Breast epithelium (tissue), 4 donors: ENCODE data around the gene TRMT6. TPM values are rescaled to one million over a fixed set of nuclear protein-coding genes. Genes with fewer than 3 reads are reported as not detected.

Experiments
- DNase-seq, 2 donors: peaks; one replicate each; pipeline ENCODE4 v3.0.0-alpha.2; 2019; ENCODE audit warnings: low spot score in 2 of 2
- H3K27ac ChIP-seq, 2 donors: fragments of 200-600 bp; sonication (generic) in 1 of 2; one replicate each; pipeline ENCODE4 v1.5.1; 2016 to 2019; ENCODE audit warnings: mild to moderate bottlenecking in 1 of 2
- H3K27me3 ChIP-seq, 2 donors: fragments of 200-600 bp; sonication (generic) in 1 of 2; one replicate each; pipeline versions ENCODE4 v1.5.1 to v1.6.0; 2017 to 2019; ENCODE audit warnings: control low read depth in 1 of 2, mild to moderate bottlenecking in 1 of 2
- H3K36me3 ChIP-seq: fragments of 200-600 bp; one replicate; pipeline ENCODE4 v1.5.1; 2019
- H3K4me1 ChIP-seq, 2 donors: fragments of 200-600 bp; sonication (generic); one replicate each; pipeline ENCODE4 v1.5.1; 2016 to 2019; ENCODE audit warnings: control low read depth in 1 of 2
- H3K4me3 ChIP-seq, 3 donors: fragments of 200-600 bp; sonication (generic); 1 replicate in 2 of 3; 2 replicates in 1 of 3; pipeline ENCODE4 v1.5.1; 2016 to 2019; ENCODE audit warnings: mild to moderate bottlenecking in 3 of 3, moderate library complexity in 2 of 3
- H3K9me3 ChIP-seq, 2 donors: fragments of 200-600 bp; sonication (generic) in 1 of 2; one replicate each; pipeline ENCODE4 v1.5.1; 2016 to 2019; ENCODE audit warnings: control low read depth in 1 of 2
- CTCF ChIP-seq, 3 donors: fragments of 450-650 bp; IDR thresholded peaks; one replicate each; pipeline ENCODE4 v1.5.1; 2016 to 2017; ENCODE audit warnings: antibody characterized with exemption in 3 of 3, mild to moderate bottlenecking in 3 of 3, moderate library complexity in 3 of 3
- POLR2A ChIP-seq: fragments of 450-650 bp; IDR thresholded peaks from one replicate; pipeline ENCODE4 v1.6.1; 2016; ENCODE audit warnings: antibody characterized with exemption, mild to moderate bottlenecking, moderate library complexity
- POLR2AphosphoS5 ChIP-seq, 3 donors: sonication (generic); formaldehyde crosslinking; IDR thresholded peaks; one replicate each; pipeline ENCODE4 v1.6.1; 2017; ENCODE audit warnings: antibody characterized with exemption in 3 of 3
- intact Hi-C: fragments of 100-400 bp; cut with DNase I; formaldehyde crosslinking; loops from one replicate; pipeline ENCODE4 v1.15.1; 2023; ENCODE audit warnings: low total_unique reads
- total RNA-seq, 3 donors: library from RNA; depleted of rRNA; stranded (reverse); fragments of >200 nt; gene quantifications; one replicate each; pipeline ENCODE4 v1.1.0, GENCODE V29; 2016

The TRMT6 gene
- total RNA-seq = 10 to 100 TPM; 10.1 to 13.4 (median 11.1) TPM

- Histone ChIP-seq H3K27me3 (no peaks in the 10 kb centered on the region), H3K27ac (peak within 1 kb of the TSS; percentile 73 to 84), H3K36me3 (no peaks in the 10 kb centered on the region), H3K4me1 (peaks cover 0 to 6% of the 10 kb centered on the region in 2 donors), H3K4me3 (peak within 1 kb of the TSS; percentile 64 to 88 (median 82)), H3K9me3 (no peaks in the 10 kb centered on the region)
- TF ChIP-seq POLR2AphosphoS5 (IDR thresholded peaks at IDR 0.05) (peak; percentile 79 to 88 (median 83)), POLR2A (no peak), CTCF (IDR thresholded peaks at IDR 0.05) (no peak)
- DNase-seq = peak; percentile 93
- intact Hi-C loops = no loop called here
These were observed at the start of gene TRMT6, which contains the start of gene MCM8 for GRCh38 chr20:5950271-5951031. Gene TRMT6 (minus strand): TSS chr20:5950533. CDS start chr20:5950405, 128 bp downstream. Gene MCM8 (plus strand): TSS chr20:5950652. CDS start chr20:5952016, 1,364 bp downstream.

GRCh38 chr20:5999783-6000182, 49.5 kb upstream of the TRMT6 start:
- H3K27me3 ChIP-seq = no peaks in the 10 kb centered on the region
- TF ChIP-seq POLR2A = no peak
- TF ChIP-seq POLR2AphosphoS5 (IDR thresholded peaks at IDR 0.05) = no peak
- TF ChIP-seq CTCF (IDR thresholded peaks at IDR 0.05) = no peak
- no peaks in the 10 kb centered on the region for H3K4me1 ChIP-seq
- DNase-seq = no peak
- H3K36me3 ChIP-seq = no peaks in the 10 kb centered on the region
- intact Hi-C loops = no loop called here
- no peak overlapping the region for H3K27ac ChIP-seq
- H3K9me3 ChIP-seq = no peaks in the 10 kb centered on the region
- H3K4me3 ChIP-seq = no peak overlapping the region

- intact Hi-C loops = no loop called here
- H3K27ac ChIP-seq = no peak overlapping the region
- TF ChIP-seq CTCF (IDR thresholded peaks at IDR 0.05) (no peak), POLR2A (no peak), POLR2AphosphoS5 (IDR thresholded peaks at IDR 0.05) (no peak)
- H3K4me3 ChIP-seq = no peak overlapping the region
- no peaks in the 10 kb centered on the region for H3K36me3 ChIP-seq
- no peaks in the 10 kb centered on the region for H3K4me1 ChIP-seq
- no peak for DNase-seq
- H3K9me3 ChIP-seq = no peaks in the 10 kb centered on the region
- H3K27me3 ChIP-seq = no peaks in the 10 kb centered on the region
These were observed 46.4 kb upstream of the TRMT6 start for GRCh38 chr20:5996765-5997164.

- Histone ChIP-seq H3K4me3 (no peak overlapping the region), H3K27me3 (no peaks in the 10 kb centered on the region), H3K4me1 (no peaks in the 10 kb centered on the region), H3K27ac (no peak overlapping the region), H3K9me3 (no peaks in the 10 kb centered on the region), H3K36me3 (no peaks in the 10 kb centered on the region)
- DNase-seq = no peak
- intact Hi-C loops = no loop called here
- no peak for TF ChIP-seq CTCF (IDR thresholded peaks at IDR 0.05)
- TF ChIP-seq POLR2AphosphoS5 (IDR thresholded peaks at IDR 0.05) = no peak
- TF ChIP-seq POLR2A = no peak
These were observed 41.5 kb upstream of the TRMT6 start for GRCh38 chr20:5991623-5992441.

GRCh38 chr20:5990946-5991345, 40.6 kb upstream of the TRMT6 start:
- DNase-seq = no peak
- TF ChIP-seq POLR2A (no peak), CTCF (IDR thresholded peaks at IDR 0.05) (no peak), POLR2AphosphoS5 (IDR thresholded peaks at IDR 0.05) (no peak)
- no peaks in the 10 kb centered on the region for H3K36me3 ChIP-seq
- no peak overlapping the region for H3K4me3 ChIP-seq
- H3K27ac ChIP-seq = no peak overlapping the region
- no peaks in the 10 kb centered on the region for H3K4me1 ChIP-seq
- intact Hi-C loops = no loop called here
- no peaks in the 10 kb centered on the region for H3K27me3 ChIP-seq
- no peaks in the 10 kb centered on the region for H3K9me3 ChIP-seq
